PFSK-1 (cell line): ENCODE data around the gene FOXP2.

Experiments used
- FOXP2 ChIP-seq: optimal IDR thresholded peaks from 2 replicates; pipeline ENCODE3; 2011; ENCODE audit warnings: borderline replicate concordance, control low read depth, inconsistent platforms; ENCODE audit not compliant: insufficient read depth; ENCODE audit errors: extremely low read length, extremely low read depth
- POLR2AphosphoS5 ChIP-seq: IDR thresholded peaks from 2 replicates; pipeline ENCODE4 v1.6.1; 2012; ENCODE audit warnings: low read depth, mild to moderate bottlenecking, control low read depth, low read length, moderate library complexity
- REST ChIP-seq, 2 experiments: IDR thresholded peaks; 2 replicates each; pipeline versions ENCODE4 v1.6.1 to v1.8.0; 2011 to 2012; ENCODE audit warnings: low read depth in 2 of 2, low read length in 2 of 2, control low read depth in 1 of 2, inconsistent platforms in 1 of 2, mild to moderate bottlenecking in 1 of 2, moderate library complexity in 1 of 2; ENCODE audit not compliant: insufficient read depth in 1 of 2
- SIN3A ChIP-seq: IDR thresholded peaks from 2 replicates; pipeline ENCODE4 v1.6.1; 2012; ENCODE audit warnings: mild to moderate bottlenecking, low read length, moderate library complexity, borderline replicate concordance; ENCODE audit not compliant: insufficient read depth
- TAF1 ChIP-seq: IDR thresholded peaks from 2 replicates; pipeline ENCODE4 v1.6.1; 2012; ENCODE audit warnings: low read length, control low read depth, borderline replicate concordance; ENCODE audit not compliant: insufficient read depth

The FOXP2 gene

GRCh38 chr7:114630201-114630990 lies 215.8 kb downstream of the FOXP2 start:
- TF ChIP-seq REST (IDR thresholded peaks at IDR 0.05; ENCODE audit: insufficient read depth in 1 of 2, low read depth in 2 of 2, low read length in 2 of 2) (no peak), FOXP2 (peak; percentile 48)

- no peak for TF ChIP-seq POLR2AphosphoS5
- peak; percentile 92 for TF ChIP-seq FOXP2
These were observed 216.7 kb downstream of the FOXP2 start for GRCh38 chr7:114631249-114631822.

GRCh38 chr7:114639451-114639850 lies 224.8 kb downstream of the FOXP2 start:
- TF ChIP-seq SIN3A (no peak), FOXP2 (no peak), REST (IDR thresholded peaks at IDR 0.05; ENCODE audit: insufficient read depth in 1 of 2, low read depth in 2 of 2, low read length in 2 of 2) (no peak), POLR2AphosphoS5 (no peak), TAF1 (no peak)

GRCh38 chr7:114644455-114644854 lies 229.8 kb downstream of the FOXP2 start:
- TF ChIP-seq REST (IDR thresholded peaks at IDR 0.05; ENCODE audit: insufficient read depth in 1 of 2, low read depth in 2 of 2, low read length in 2 of 2) = no peak
- TF ChIP-seq SIN3A = no peak
- TF ChIP-seq TAF1 = no peak
- no peak for TF ChIP-seq FOXP2
- no peak for TF ChIP-seq POLR2AphosphoS5

GRCh38 chr7:114645451-114645850 lies 230.8 kb downstream of the FOXP2 start:
- TF ChIP-seq TAF1 (no peak), SIN3A (no peak), FOXP2 (no peak), POLR2AphosphoS5 (no peak), REST (IDR thresholded peaks at IDR 0.05; ENCODE audit: insufficient read depth in 1 of 2, low read depth in 2 of 2, low read length in 2 of 2) (no peak)
